Peyer's patch (tissue), 4 donors: ENCODE data around the gene ALPL.

ENCODE experiments used
- POLR2A ChIP-seq, 2 donors: fragments of 450-650 bp; IDR thresholded peaks; one replicate each; pipeline ENCODE4 v1.5.1; 2017; ENCODE audit warnings: antibody characterized with exemption in 2 of 2, mild to moderate bottlenecking in 2 of 2, moderate library complexity in 2 of 2
- TF ChIP-seq, protein P1 (sequence below), 6 experiments: fragments of 450-650 bp in 4 of 6; fragments of 200-600 bp in 2 of 6; sonication (generic) in 1 of 6; IDR thresholded peaks; one replicate each; pipeline ENCODE4 v1.5.1; 2017 to 2019; ENCODE audit warnings: antibody characterized with exemption in 6 of 6, mild to moderate bottlenecking in 3 of 6, moderate library complexity in 1 of 6

DNA sequence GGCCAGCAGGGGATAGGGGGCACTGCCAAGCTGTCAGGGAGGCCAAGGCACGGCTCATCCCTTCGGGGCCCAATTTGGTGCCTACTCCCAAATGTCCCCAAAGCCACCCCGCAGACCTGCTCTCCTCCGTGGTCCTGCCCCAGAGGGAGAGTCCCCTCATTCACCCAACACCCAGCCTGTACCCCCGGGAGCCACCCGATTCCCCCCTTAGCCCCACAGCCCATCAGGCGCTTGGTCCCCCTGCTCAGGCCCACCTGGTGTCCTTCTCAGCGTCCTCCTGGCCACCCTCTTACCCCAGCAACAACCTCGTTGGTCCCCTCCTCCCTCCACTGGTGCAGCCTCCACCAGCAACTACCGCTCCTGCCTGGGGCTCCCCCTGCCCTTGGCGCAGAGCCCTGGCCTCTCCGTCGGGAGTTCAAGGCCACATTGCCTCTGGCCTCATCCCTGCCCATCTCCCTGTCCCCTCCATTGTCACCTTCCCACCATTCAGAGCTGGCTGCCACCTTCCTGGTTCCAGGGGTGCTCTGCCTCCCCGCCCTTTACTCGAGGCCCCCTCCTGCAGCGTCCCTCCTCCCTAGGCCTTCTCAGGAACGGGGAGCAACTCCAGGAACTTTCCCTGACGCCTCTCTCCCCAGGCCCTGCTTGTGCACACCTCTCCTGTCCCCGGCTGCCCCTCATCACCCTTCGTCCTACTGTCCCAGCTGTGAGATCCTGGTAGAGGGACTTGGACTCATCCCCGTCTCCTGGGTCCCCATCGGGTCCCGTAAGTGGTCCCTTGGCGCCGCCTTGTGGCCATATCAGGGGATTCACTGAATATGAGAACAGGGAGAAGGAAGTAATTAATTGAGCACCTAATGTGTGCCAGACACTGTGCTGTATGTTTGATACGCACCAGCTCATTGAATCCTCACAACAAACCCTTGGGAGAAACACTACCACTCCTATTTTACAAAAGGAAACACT lies 86.0 kb downstream of the ALPL start:
- TF ChIP-seq, protein P1, sequence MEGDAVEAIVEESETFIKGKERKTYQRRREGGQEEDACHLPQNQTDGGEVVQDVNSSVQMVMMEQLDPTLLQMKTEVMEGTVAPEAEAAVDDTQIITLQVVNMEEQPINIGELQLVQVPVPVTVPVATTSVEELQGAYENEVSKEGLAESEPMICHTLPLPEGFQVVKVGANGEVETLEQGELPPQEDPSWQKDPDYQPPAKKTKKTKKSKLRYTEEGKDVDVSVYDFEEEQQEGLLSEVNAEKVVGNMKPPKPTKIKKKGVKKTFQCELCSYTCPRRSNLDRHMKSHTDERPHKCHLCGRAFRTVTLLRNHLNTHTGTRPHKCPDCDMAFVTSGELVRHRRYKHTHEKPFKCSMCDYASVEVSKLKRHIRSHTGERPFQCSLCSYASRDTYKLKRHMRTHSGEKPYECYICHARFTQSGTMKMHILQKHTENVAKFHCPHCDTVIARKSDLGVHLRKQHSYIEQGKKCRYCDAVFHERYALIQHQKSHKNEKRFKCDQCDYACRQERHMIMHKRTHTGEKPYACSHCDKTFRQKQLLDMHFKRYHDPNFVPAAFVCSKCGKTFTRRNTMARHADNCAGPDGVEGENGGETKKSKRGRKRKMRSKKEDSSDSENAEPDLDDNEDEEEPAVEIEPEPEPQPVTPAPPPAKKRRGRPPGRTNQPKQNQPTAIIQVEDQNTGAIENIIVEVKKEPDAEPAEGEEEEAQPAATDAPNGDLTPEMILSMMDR (IDR thresholded peaks at IDR 0.05), result peak in 5 of 6 experiments; percentile 10 to 54 (median 49)
- TF ChIP-seq POLR2A (IDR thresholded peaks at IDR 0.05), result no peak
